Keratinocyte (primary cell): ENCODE measurements around the gene LCMT1.

ENCODE experiments used
- CTCF ChIP-seq, 3 experiments: IDR thresholded peaks in 1 of 3; conservative IDR thresholded peaks in 1 of 3; optimal IDR thresholded peaks in 1 of 3; 2 replicates in 2 of 3; 3 replicates in 1 of 3; pipeline versions ENCODE3 to v1.5.1; 2011; ENCODE audit warnings: low read length in 3 of 3, mild to moderate bottlenecking in 3 of 3, moderate library complexity in 2 of 3, control low read depth in 1 of 3, inconsistent platforms in 1 of 3; ENCODE audit not compliant: insufficient read depth in 2 of 3; ENCODE audit errors: extremely low read depth in 1 of 3
- EZH2 ChIP-seq: IDR thresholded peaks from one replicate; pipeline ENCODE4 v1.6.1; 2012; ENCODE audit warnings: inconsistent platforms, mild to moderate bottlenecking, low read length, moderate library complexity

DNA sequence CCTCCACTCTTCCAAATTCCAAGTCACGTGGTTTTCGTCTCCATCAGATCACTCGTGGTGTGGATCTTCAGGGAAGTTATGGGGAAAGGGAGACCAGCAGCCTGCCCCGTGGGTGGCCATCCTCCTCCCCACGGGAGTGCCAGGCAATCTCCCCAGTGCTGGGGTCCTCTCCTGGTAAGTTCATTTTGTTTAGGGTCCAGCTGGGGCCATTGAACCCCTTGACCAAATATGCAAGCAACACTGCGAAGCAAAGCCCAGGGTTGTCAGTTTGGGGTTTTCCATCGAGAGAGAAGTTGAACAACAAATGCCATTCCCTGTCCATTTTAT lies 4.1 kb upstream of the LCMT1 start:
- TF ChIP-seq CTCF (optimal IDR thresholded peaks at IDR 0.05 in 1 of 3, IDR thresholded peaks at IDR 0.05 in 1 of 3, conservative IDR thresholded peaks at IDR 0.05 in 1 of 3; ENCODE audit: extremely low read depth in 1 of 3, insufficient read depth in 2 of 3, low read length in 3 of 3) (no peak), EZH2 (no peak)
